ENCODE results near the gene NET1. TPM values are rescaled to one million over a fixed set of nuclear protein-coding genes. Genes with fewer than 3 reads are reported as not detected.
A peak's percentile ranks its signal among the peaks of the same experiment; 100 is the strongest.
"Not testable (repeated sequence)": the region's sequence is repeated elsewhere in the genome, so short reads cannot be mapped to it uniquely, and the experiment has no call there.

NET1 gene
- total RNA-seq, 1 donor from 2014 or later, result 15.6 TPM

DNA sequence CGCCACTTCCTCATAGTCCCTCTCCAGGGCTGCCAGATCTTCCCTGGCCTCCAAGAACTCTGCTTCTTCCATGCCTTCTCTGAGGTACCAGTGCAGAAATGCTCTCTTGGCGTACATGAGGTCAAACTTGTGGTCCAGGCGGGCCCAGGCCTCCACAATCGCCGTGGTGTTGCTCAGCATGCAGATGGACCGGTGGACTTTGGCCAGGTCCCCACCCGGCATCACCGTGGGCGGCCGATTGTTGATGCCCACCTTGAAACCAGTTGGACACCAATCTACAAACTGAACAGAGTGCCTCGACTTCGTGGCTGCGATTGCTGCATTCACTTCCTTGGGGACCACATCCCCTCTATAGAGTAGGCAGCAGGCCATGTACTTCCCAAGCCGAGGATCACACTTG lies 18.8 kb upstream of the NET1 start:
- DNase-seq, result no peak
- intact Hi-C loops (cut with DNase I), result no loop called here
- no peak for ATAC-seq (ENCODE audit: poor library complexity)

DNA sequence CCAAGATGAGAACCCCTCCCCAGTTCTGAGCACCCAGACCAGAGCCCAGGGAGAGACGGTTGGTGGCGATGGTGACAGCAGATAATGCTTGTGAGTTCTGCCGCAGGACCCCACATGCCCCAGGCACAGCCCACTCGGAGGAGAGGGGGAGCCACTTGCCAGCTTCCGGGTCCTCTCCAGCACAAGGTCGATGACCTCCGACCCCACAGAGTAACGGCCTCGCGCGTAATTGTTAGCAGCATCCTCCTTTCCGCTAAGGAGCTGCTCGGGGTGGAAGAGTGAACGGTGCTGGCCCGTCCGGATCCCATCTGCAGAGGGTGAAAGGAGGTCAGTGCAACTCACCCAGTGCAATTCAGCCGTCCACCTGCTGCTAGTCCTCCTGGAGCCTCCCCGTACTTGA lies 17.2 kb upstream of the NET1 start:
- intact Hi-C loops (cut with DNase I), result no loop called here
- ATAC-seq (ENCODE audit: poor library complexity) (no peak), DNase-seq (no peak)

DNA sequence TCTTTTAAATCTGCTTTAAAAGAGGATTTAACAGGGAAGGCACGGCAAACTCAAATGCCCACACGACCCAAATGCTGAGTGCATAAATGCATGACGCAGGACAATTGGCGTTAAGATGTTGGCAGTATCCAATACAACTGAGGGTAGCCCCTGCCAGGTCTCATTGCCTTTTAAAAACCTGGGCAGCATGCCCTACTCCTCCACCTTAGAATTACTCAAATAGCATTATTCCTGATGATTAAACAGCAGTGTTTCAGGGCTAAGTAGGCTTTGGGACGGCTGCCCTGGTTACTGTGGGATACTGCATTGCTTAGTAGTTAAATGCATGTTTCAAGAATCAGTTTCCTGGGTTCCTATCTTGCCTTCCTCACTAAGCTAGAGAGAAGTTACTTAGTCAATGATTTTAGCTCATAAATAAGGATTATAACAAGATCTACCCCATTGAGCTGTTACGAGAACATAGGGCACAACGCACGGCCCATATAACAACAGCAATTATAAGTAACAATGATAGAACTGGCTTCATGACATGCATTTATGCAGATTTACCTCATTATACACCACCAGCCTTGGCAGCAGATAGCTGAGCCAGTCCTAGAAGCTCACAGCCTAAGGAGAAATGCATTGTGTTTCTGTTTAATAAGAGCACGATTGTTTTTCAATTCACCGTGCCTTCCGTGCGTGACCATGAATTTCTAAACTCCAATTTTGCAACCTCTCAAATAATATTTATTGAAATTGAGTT lies 15.6 kb upstream of the NET1 start:
- intact Hi-C loops (cut with DNase I), result no loop called here
- ATAC-seq (ENCODE audit: poor library complexity) (no peak), DNase-seq (no peak)

DNA sequence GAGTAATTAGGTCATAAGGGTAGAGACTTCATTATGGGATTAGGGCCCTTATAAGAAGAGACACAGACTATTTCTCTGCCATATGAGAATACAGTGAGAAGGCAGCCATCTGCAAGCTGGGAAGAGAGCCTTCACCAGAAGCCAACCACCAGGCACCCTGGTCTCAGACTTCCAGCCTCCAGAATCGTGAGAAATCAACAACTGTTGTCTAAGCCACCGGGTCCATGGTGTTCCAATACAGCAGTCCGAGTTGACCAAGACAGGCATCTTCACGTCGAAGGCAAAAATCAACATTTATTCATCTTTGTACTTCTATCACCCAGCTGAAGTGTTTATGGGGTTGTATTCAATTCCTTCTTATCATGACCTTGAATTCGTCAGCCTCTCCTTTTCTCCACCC lies 13.0 kb upstream of the NET1 start:
- DNase-seq (no peak), ATAC-seq (ENCODE audit: poor library complexity) (no peak)
- intact Hi-C loops (cut with DNase I), result no loop called here

DNA sequence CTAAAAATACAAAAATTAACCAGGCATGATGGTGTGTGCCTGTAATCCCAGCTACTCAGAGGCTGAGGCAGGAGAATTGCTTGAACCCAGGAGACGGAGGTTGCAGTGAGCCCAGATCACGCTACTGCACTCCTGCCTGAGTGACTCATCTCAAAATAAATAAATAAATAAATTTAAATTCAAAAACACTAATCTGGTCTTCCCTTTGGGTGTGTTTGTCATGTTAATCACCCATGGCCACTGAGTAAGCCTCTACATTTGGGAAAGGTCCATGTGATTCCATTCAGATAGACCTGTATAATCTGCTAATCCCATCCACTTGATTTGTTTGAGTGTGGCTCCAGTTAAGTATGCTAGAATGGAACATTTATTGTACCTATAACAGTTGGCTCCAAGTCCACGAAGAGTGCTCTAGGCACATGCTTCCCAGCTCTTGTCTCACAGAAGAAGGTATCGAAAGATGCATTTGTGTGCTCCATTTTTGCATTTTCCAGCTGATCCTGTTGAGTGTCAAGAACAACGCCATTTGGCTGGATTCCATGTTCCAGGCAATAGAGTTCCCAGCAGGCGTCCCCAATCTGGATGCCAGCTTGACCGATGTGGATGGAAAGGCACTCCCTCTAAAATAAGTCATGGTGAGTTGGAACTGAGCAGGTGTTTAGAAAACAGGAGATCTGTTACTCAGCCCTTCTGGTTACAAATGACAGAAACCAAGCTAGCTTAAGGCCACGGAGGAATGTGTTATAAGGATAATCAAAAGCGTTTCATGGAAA lies 11.7 kb upstream of the NET1 start:
- no peak for ATAC-seq (ENCODE audit: poor library complexity)
- intact Hi-C loops (cut with DNase I), result no loop called here
- no peak for DNase-seq

DNA sequence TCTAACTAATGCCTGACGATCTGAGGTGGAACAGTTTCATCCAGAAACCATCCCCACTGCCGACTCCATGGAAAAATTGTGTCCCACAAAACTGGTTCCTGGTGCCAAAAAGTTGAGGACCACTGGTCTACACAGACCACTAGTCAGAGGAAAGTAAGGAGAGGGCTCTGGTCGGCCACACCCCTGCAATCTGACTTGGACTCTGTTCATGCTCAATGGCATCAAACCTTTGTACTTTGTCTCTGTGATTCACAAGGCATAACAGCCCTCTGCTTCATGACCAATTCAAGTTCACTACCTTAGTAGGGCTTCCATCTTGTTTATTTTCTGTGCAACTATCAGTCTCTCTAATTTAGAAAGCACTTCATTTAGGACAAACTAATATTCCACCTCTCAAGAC lies 9.6 kb upstream of the NET1 start:
- intact Hi-C loops (cut with DNase I), result no loop called here
- DNase-seq (no peak), ATAC-seq (ENCODE audit: poor library complexity) (no peak)

DNA sequence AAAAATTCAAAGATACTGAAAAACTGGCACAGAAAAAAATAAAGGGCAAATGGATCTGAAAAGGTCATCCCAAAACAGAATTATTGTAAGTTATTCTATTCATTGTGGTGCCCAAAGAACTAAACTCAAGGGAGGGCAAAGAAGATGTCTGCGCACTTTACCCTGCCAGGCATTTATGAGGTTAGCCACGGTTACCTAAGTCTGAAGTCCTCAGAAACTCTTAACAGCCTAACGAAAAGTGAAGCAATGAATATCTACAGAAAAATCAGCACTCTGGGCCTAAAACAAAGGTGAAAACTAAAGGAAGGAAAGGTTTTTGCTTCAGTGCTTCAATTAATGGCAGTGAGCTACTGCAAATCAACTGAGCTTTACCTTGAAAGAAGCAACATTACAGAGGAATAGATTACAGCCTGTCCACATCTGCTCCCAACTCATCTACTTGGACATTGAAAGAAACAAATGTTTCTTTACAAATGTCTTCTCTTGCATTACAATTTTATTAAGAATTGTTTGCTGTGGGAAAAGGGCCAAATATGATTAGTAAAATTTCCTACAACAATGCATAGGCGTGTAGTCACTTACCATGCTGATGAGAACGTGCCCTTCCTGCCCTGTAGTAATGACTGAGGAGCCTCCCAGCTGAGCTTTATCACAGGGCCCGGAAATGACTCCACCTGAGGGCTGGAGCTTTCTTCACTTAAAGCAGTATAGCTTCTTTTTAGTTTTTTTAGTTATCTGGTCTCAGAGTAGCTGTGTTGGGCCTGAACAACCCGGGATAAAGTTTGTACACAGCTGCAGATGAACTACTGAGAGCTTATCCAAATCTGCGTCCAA lies 7.9 kb upstream of the NET1 start, which contains the start of gene TUBAL3:
TSS of gene TUBAL3 (minus strand) at position 621 of the 834 bp plus-strand sequence. CDS start at position 585, 36 bp downstream.
- no peak for DNase-seq
- no peak for ATAC-seq (ENCODE audit: poor library complexity)
- intact Hi-C loops (cut with DNase I), result no loop called here

DNA sequence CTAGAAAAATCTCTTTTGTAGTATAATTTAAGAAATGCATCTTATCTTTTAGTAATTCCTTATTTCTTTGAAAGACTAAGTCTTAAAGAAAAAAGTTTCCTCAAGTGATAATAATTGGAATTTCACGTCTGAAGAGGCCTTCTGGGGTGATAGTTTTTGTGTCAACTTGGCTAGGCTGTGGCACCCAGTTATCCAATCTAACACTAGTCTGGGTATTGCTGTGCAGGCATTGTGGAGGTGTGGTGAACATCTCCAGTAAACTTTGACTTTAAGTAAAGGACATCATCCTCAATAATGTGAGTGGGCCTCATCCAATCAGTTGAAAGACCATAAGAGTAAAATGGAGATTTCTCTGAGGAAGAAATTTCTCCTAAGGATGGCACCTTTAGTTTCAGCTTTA lies 5.4 kb upstream of the NET1 start:
- DNase-seq, result no peak
- intact Hi-C loops (cut with DNase I), result no loop called here
- ATAC-seq (ENCODE audit: poor library complexity), result no peak

DNA sequence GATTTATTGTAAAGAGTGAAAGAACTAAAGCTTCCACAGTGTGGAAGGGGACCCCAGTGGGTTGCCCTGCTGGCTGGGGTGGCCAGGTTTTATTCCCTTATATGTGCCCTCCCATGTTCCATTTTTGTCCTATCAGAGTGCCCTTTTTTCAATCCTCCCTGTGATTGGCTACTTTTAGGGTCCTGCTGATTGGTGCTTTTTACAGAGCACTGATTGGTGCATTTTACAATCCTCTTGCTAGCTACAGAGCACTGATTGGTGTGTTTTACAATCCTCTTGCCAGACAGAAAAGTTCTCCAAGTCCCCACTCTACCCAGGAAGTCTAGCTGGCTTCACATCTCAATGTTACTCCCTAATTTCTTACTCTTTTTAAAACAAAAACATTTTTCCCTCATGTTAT lies 1.6 kb upstream of the NET1 start:
- ATAC-seq (ENCODE audit: poor library complexity); intact Hi-C loops (cut with DNase I); DNase-seq: not testable (repeated sequence)

DNA sequence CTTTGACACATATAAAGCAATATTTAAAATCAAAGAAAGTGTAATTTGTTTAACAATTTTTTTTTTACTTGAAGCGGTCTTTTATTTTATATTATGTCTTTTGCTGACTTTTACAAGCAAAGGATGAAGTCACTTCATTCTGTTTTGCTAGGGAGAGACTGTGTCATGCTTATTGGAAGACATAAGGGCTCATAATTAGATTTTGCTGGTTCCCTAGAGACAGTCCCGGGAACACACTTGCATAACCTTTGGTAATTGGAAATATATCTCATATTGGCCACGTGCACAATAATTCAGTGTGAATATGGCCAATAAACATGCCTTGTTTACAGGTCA lies 448 bp upstream of the NET1 start:
- no peak for DNase-seq
- intact Hi-C loops (cut with DNase I), result no loop called here
- peak; percentile 5 for ATAC-seq (ENCODE audit: poor library complexity)

DNA sequence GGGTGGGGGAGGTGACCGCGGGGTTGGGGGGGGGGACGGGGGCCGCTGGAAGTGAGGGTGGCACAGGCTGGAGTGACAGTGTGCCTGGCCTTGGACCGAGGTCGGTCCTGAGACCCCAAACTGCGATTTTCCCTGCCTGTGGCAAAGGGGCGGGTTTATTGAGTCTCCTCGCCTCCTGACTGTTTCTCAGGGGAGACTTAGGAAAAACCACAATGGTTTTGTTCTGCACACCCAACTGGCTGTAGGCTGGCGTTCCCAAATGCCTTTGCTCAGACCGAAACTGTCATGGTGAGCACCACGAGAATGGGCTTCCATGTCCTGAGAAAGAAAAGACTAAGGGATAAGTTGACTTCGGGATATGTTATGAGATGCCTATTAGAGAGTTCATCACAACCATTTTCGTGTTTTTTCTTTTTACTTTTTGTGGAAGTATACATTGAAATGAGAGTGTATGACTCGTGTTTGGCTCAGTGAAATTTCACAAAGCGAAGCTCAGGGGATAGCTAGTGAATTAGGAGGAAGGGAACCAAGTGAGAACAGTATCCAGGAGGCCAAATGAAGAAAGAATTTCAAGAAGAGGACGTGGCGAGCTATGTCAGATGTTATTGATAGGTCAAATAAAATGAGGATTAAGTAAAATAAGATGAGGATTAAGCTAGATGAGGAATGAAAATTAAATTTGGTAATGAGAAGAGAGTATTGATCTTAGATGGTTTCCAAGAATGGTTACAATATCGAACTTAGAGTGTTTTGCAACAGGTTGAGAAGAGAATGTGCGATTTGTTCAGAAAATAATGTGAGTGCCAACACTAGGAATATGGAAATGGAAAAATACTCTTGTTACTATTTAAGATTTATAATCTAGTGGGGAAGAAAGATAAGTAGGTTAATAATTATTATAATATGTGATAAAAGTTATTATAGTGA lies 918 bp downstream of the NET1 start:
- intact Hi-C loops (cut with DNase I), result no loop called here
- peak; percentile 21 for ATAC-seq (ENCODE audit: poor library complexity)
- DNase-seq, result no peak

DNA sequence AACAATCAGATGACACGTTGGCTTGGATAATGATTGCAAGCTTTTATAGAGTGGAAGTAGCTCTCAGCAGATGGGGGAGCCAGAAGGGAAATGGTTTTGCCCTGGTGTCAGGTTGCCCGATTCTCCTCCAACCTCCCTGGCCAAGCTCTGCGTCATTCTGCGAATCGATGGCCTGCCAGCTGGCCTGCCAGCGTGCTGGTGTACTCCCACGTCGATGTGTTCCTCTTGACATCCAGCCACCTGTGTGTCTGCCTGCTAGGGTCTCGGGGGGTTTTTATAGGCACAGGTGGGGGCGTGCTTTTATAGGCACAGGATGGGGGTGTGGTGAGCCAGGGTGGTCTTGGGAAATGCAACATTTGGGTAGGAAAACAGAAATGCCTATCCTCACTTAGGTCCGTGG lies 4.6 kb downstream of the NET1 start:
- intact Hi-C loops (cut with DNase I), result no loop called here
- DNase-seq (no peak), ATAC-seq (ENCODE audit: poor library complexity) (no peak)

DNA sequence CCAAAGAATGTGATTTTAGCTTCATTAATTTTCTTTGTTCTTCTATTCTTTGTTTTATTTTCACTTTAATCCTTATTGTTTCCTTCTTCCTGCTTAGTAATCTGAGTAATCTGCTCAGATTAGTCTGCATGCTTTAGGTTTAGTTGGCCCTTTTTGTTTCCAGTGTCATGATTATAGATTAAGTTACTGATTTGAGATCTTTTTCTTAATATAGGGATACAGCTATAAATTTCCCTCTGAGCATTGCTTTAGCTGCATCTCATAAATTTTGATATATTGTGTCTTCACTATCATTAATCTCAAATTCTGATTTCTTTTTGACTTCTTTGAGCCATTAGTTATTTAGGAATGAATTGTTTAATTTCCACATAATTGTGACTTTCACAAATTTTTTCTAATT lies 6.2 kb downstream of the NET1 start:
- intact Hi-C loops (cut with DNase I), result no loop called here
- ATAC-seq (ENCODE audit: poor library complexity), result no peak
- DNase-seq, result no peak

DNA sequence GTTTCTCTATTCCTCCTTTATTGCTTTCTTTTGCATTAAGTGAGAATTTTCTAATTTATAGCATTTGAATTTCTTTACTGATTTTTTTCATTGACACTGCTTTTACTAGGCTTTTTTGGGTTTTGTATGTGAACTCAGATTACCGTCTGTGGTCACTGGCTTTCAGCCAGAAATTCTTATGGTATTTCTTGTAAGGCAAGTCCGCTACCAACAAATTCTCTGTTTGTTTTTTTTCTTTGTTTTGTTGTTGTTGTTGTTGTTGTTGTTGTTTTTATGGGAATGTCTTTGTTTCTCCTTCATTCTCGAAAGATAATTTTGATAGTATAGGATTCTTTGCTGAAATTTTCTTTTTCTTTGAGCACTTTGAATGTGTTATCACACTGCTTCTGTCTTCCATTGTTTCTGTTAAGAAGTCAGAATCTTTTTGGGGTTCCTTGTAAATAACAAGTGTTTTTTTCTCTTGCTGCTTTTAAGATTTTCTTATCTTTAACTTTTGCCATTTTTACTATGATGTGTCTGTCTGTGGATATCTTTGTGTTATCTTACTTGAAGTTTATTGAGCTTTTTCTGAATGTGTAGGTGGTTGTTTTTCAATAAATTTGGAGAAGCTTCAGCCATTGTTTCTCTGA lies 7.2 kb downstream of the NET1 start:
- DNase-seq (no peak), ATAC-seq (ENCODE audit: poor library complexity) (no peak)
- intact Hi-C loops (cut with DNase I), result no loop called here

DNA sequence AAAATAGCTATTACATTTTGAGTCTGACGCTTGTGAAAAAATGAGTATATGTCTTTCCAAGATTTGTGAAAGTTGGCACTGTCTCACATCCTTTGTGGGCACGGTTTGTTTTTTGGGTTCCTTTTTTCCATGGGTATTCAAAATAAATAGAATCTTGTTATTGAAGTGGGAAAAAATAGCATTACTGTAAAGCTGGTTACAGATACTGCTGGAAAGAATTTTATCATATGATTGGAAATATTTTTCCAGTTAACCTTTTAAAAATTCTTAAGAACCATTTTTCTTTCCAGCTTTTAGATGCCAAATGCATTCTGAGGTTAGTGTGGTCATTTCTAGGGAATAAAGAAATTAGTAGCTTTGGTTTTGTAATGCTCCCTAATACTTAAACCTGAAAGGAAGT lies 11.4 kb downstream of the NET1 start:
- intact Hi-C loops (cut with DNase I), result no loop called here
- ATAC-seq (ENCODE audit: poor library complexity) (no peak), DNase-seq (no peak)

DNA sequence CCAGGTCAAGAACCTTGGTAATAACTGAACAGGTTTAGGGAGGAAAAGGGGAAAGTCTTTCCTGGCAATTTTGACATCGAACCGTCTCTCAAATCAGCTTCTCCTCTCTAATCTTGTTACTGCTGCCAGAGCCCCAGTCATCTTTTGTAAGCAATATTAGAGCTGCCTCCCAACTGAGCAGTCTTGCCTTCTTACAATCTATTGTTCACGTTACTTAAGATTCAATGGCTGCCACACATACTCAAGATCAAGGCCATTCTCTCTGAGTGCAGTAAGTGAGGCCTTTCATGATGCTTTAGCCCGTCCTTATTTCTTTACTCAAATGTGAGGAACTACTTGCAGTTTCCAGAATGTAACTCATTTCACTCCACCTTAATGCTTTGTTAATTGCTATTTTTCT lies 12.4 kb downstream of the NET1 start:
- intact Hi-C loops (cut with DNase I), result no loop called here
- no peak for ATAC-seq (ENCODE audit: poor library complexity)

DNA sequence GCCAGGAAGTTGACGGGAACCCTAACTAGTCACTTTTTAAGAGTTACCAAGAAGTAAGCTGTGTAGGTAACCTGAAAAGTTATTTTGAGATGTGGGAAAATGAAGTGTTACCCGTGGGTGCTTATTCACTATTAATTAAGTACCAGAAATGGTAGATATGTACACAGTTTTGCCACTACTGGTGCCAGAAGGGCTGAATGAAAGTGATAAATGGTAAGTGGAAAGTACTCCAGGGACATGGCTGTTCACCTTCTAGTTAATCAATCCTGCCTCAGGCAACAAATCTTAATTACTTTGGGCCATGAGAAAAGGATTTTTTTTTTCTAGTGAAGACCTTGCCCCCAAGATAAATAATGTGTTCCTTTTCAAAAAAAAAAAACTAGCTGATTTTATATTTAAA lies 15.8 kb downstream of the NET1 start:
- ATAC-seq (ENCODE audit: poor library complexity) (no peak), DNase-seq (no peak)
- intact Hi-C loops (cut with DNase I), result no loop called here

More for the DNA sequence above, 12.4 kb downstream of the NET1 start:
- no peak for DNase-seq

DNA sequence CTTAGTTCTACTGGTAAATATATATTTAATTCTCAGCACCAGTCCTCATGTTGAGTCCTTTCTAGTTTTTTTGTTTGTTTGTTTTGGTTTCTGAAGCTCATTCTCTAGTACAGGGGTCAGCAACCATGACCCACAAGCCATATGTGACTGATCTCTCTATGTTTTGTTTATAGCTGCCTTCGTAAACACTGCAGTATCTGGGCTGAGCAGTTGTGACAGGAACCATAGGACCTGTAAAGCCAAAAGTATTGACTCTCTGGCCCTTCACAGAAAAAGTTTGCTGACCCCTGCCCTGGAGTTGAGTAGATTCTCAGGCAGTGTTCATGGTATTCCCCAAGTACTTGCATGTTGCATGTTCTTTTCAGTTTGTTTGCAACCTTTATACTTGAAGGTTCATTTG lies 20.8 kb downstream of the NET1 start:
- ATAC-seq (ENCODE audit: poor library complexity), result no peak
- no peak for DNase-seq
- intact Hi-C loops (cut with DNase I), result no loop called here

Measured in Right ventricle myocardium superior (tissue), 1 donor.